HUES64 (cell line): ENCODE results near the gene RASGRF2.
A peak's percentile ranks its signal among the peaks of the same experiment; 100 is the strongest.

Experiments
- H3K27ac ChIP-seq: 2 replicates; pipeline ENCODE4 v1.7.0; 2013; ENCODE audit warnings: low read depth, low read length, inconsistent platforms
- H3K27me3 ChIP-seq: 2 replicates; pipeline ENCODE4 v1.6.1; 2013; ENCODE audit warnings: mild to moderate bottlenecking, low read length; ENCODE audit not compliant: insufficient read depth
- H3K36me3 ChIP-seq: 2 replicates; pipeline ENCODE4 v1.6.1; 2013; ENCODE audit warnings: mild to moderate bottlenecking, low read length; ENCODE audit not compliant: insufficient read depth
- H3K4me1 ChIP-seq: 2 replicates; pipeline ENCODE4 v1.6.1; 2013; ENCODE audit warnings: mild to moderate bottlenecking, low read length, moderate library complexity; ENCODE audit not compliant: insufficient read depth
- H3K4me3 ChIP-seq: 2 replicates; pipeline ENCODE4 v1.5.1; 2013; ENCODE audit warnings: mild to moderate bottlenecking, low read length, moderate library complexity
- H3K9ac ChIP-seq: 2 replicates; pipeline ENCODE4 v1.6.1; 2013; ENCODE audit warnings: mild to moderate bottlenecking, low read depth, low read length
- H3K9me3 ChIP-seq: 2 replicates; pipeline ENCODE4 v1.6.1; 2013; ENCODE audit warnings: low read depth, low read length; ENCODE audit not compliant: insufficient read depth
- WGBS: fragments of 150-250, 120-280 bp; methylation state at CpG from one replicate; pipeline ENCODE4 v1.1.7; 2013; ENCODE audit warnings: missing lambda C conversion rate; 5-methylcytosine and 5-hydroxymethylcytosine counted together

RASGRF2 gene

GRCh38 chr5:80986382-80986781, 26.2 kb downstream of the RASGRF2 start:
- 62% methylated on average over 3 of the region's 3 CpGs for WGBS
- no peak overlapping the region for H3K4me3 ChIP-seq
- peaks cover 39% of the 10 kb centered on the region for H3K4me1 ChIP-seq

DNA sequence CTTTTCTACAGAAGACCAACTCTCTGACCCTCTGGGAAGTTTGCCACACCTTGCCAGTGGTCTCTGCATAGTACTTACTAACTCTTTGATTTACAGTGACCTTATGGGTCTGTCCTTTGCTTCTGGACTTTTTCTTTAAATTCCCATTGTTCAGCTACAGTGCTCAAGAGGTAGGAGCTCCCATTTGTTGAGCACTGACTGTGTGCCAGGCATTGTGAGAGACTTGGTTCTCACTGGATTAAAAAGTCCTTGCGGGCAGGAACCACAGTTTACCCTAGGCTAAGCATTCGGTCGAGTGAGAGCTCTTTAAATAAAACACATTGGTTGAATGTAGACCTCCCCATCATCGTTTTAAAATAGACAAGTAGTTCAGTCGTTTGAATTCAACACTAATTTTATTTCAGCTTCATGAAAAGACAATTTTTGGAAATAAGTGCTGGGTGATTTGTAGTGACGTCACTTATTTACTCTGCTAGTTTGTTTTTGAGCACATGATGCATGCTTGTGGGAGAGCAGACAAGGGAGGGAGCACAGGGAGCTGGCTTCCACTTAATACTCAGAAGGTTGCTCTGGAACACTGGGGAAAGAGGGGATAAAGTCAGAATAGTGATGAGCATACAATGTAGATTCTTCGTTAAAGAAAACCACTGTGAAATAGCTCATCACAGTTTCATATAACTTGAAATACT, 27.1 kb downstream of the RASGRF2 start:
- no peak overlapping the region for H3K27ac ChIP-seq
- no peak overlapping the region for H3K4me3 ChIP-seq
- H3K36me3 ChIP-seq, result no peaks in the 10 kb centered on the region
- 93% methylated on average over 7 of the region's 7 CpGs for WGBS
- H3K9me3 ChIP-seq, result no peaks in the 10 kb centered on the region
- no peaks in the 10 kb centered on the region for H3K27me3 ChIP-seq
- no peak overlapping the region for H3K9ac ChIP-seq
- H3K4me1 ChIP-seq, result peaks cover 44% of the 10 kb centered on the region

More at GRCh38 chr5:80986382-80986781, 26.2 kb downstream of the RASGRF2 start:
- H3K9me3 ChIP-seq, result no peaks in the 10 kb centered on the region
- no peak overlapping the region for H3K27ac ChIP-seq
- H3K27me3 ChIP-seq, result no peaks in the 10 kb centered on the region
- no peak overlapping the region for H3K9ac ChIP-seq
- no peaks in the 10 kb centered on the region for H3K36me3 ChIP-seq

GRCh38 chr5:80988419-80988935, 28.3 kb downstream of the RASGRF2 start:
- WGBS, result no CpG with 5 or more reads among the region's 2 CpGs
- Histone ChIP-seq H3K27me3 (no peaks in the 10 kb centered on the region), H3K36me3 (no peaks in the 10 kb centered on the region), H3K4me1 (peaks cover 44% of the 10 kb centered on the region), H3K27ac (no peak overlapping the region), H3K9ac (no peak overlapping the region), H3K4me3 (no peak overlapping the region), H3K9me3 (no peaks in the 10 kb centered on the region)

DNA sequence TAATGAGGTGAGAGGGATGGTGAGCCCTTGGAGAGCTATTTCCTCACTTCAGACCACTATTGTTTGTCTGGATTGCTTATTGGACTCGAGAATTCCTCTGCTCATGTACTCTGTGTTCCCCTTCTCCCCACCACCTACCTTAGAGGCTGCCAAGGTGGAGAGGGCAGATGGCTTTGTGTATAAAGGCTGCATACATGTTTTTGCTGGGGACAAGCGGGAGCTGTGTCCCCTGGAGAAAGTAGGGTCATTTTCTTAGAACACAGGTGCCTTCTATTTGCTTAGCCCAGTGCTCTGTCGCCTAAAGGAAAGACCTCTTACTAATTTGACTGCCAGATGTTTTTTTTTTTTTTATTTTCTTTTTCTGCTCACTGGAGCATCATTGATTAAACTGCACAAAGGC, 29.7 kb downstream of the RASGRF2 start:
- 88% methylated on average over 2 of the region's 3 CpGs for WGBS
- H3K4me1 ChIP-seq, result peaks cover 44% of the 10 kb centered on the region
- H3K4me3 ChIP-seq, result no peak overlapping the region

GRCh38 chr5:80990527-80990926, 30.4 kb downstream of the RASGRF2 start:
- no peaks in the 10 kb centered on the region for H3K36me3 ChIP-seq
- H3K9me3 ChIP-seq, result no peaks in the 10 kb centered on the region
- 59% methylated on average over 2 of the region's 2 CpGs for WGBS
- no peak overlapping the region for H3K4me3 ChIP-seq
- H3K27me3 ChIP-seq, result no peaks in the 10 kb centered on the region
- H3K4me1 ChIP-seq, result peaks cover 44% of the 10 kb centered on the region
- no peak overlapping the region for H3K9ac ChIP-seq
- H3K27ac ChIP-seq, result peak overlapping the region; percentile 17

More for the DNA sequence above, 29.7 kb downstream of the RASGRF2 start:
- no peaks in the 10 kb centered on the region for H3K9me3 ChIP-seq
- H3K36me3 ChIP-seq, result no peaks in the 10 kb centered on the region
- no peaks in the 10 kb centered on the region for H3K27me3 ChIP-seq
- H3K9ac ChIP-seq, result no peak overlapping the region
- no peak overlapping the region for H3K27ac ChIP-seq

- no peak overlapping the region for H3K9ac ChIP-seq
- H3K4me3 ChIP-seq, result no peak overlapping the region; the same call in 1 of the 2 replicates
- 73% methylated on average over 1 of the region's 1 CpG for WGBS
- H3K4me1 ChIP-seq, result peaks cover 43% of the 10 kb centered on the region
- H3K36me3 ChIP-seq, result no peaks in the 10 kb centered on the region
- no peaks in the 10 kb centered on the region for H3K9me3 ChIP-seq
- no peaks in the 10 kb centered on the region for H3K27me3 ChIP-seq
- H3K27ac ChIP-seq, result peak overlapping the region; percentile 17
These were observed 30.8 kb downstream of the RASGRF2 start for GRCh38 chr5:80990971-80991370.

DNA sequence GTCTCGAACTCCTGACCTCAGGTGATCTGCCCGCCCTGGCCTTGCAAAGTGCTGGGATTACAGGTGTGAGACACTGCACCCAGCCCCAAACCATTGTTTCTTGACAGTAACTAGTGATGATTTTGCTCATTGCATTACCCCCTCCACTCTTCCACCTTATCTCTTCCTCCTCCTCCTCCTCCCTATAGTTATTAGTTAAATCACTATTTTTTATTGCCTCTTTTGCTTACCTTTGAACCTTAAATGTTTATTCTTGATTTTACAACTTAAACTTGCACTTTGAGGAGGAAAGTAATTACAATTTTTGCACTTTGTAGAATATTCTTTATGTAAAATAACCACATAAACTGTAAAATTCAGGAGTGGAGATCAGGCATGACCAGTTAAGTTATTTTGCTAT, 35.7 kb downstream of the RASGRF2 start:
- H3K27ac ChIP-seq, result no peak overlapping the region
- 95% methylated on average over 2 of the region's 2 CpGs for WGBS
- no peaks in the 10 kb centered on the region for H3K9me3 ChIP-seq
- no peak overlapping the region for H3K4me3 ChIP-seq
- H3K27me3 ChIP-seq, result no peaks in the 10 kb centered on the region
- no peak overlapping the region for H3K9ac ChIP-seq
- peaks cover 11% of the 10 kb centered on the region for H3K4me1 ChIP-seq
- no peaks in the 10 kb centered on the region for H3K36me3 ChIP-seq

DNA sequence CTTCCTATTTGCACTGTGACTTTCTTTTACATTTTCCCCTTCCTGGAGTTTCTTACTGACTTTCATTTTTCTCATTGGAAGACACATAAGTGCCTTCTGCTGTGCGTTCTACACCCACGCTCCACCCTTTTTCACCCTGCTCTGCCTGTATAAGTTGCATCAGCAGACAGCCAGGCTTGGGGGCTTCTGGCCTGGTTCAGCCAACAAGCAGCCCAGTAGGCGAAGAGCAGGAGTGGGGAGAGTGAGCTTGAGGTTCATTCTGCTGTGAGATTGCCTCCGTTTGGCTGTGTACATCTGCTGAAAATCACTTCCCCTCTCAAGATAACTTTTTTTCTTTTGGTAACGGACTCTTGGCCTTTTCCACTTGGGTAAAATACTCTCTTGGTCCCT, 38.4 kb downstream of the RASGRF2 start:
- H3K36me3 ChIP-seq, result no peaks in the 10 kb centered on the region
- H3K27ac ChIP-seq, result no peak overlapping the region
- no peaks in the 10 kb centered on the region for H3K9me3 ChIP-seq
- H3K4me3 ChIP-seq, result no peak overlapping the region
- H3K4me1 ChIP-seq, result no peaks in the 10 kb centered on the region
- 92% methylated on average over 5 of the region's 5 CpGs for WGBS
- no peaks in the 10 kb centered on the region for H3K27me3 ChIP-seq
- no peak overlapping the region for H3K9ac ChIP-seq

DNA sequence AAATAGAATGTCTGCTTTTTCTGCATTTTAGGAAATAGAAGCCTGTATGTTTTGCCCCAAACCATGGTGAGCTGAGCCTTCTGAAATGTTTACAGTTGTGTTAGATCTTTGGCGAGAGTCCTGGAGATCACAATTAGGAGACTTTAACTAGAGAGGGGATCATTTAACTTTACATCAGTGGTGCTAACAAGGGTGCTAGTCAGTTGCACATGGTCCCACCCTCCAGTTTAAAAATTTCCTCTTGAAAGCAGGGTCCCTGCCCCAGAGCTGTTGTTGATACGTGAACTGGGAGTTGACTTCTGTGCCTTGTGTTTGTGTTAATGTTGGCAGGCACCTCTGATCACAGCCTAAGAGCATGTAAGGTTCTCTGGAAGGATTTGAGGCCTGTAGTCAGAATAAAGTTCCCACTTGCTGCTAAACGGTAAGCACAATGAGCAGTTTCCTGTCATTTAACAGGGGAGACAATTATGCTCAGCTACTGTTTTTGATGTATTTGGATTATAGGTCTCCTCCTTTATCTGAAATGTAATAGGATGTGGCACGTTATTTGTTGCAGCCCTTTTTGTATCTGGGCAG, 43.7 kb downstream of the RASGRF2 start:
- no peak overlapping the region for H3K4me3 ChIP-seq

GRCh38 chr5:81005708-81006107, 45.5 kb downstream of the RASGRF2 start:
- Histone ChIP-seq H3K9ac (no peak overlapping the region), H3K4me3 (no peak overlapping the region), H3K9me3 (no peaks in the 10 kb centered on the region), H3K36me3 (no peaks in the 10 kb centered on the region), H3K27me3 (no peaks in the 10 kb centered on the region), H3K27ac (no peak overlapping the region), H3K4me1 (no peaks in the 10 kb centered on the region)
- WGBS, result 87% methylated on average over 4 of the region's 4 CpGs

More for the DNA sequence above, 43.7 kb downstream of the RASGRF2 start:
- Histone ChIP-seq H3K4me1 (no peaks in the 10 kb centered on the region), H3K27me3 (no peaks in the 10 kb centered on the region), H3K9me3 (no peaks in the 10 kb centered on the region), H3K27ac (no peak overlapping the region), H3K9ac (no peak overlapping the region), H3K36me3 (no peaks in the 10 kb centered on the region)
- 92% methylated on average over 4 of the region's 4 CpGs for WGBS

- no peaks in the 10 kb centered on the region for H3K9me3 ChIP-seq
- no peak overlapping the region for H3K4me3 ChIP-seq
- no peak overlapping the region for H3K27ac ChIP-seq
- no peaks in the 10 kb centered on the region for H3K36me3 ChIP-seq
- no peak overlapping the region for H3K9ac ChIP-seq
- no peaks in the 10 kb centered on the region for H3K27me3 ChIP-seq
- H3K4me1 ChIP-seq, result no peaks in the 10 kb centered on the region
These were observed 46.1 kb downstream of the RASGRF2 start for GRCh38 chr5:81006231-81006630.
